ENCODE measurements around the gene REEP1.

REEP1 gene

GRCh38 chr2:86240251-86240650 lies 97.2 kb downstream of the REEP1 start:
- H3K9me2 ChIP-seq (ENCODE audit: low read depth, low read length), result no peaks in the 10 kb centered on the region
- H2AFZ ChIP-seq (ENCODE audit: low read length), result no peak overlapping the region
- no peaks in the 10 kb centered on the region for H3K27me3 ChIP-seq (ENCODE audit: insufficient read depth, low read length)
- no peak overlapping the region for H3K27ac ChIP-seq (ENCODE audit: low read depth, low read length, poor library complexity, severe bottlenecking)
- H3K9me3 ChIP-seq (ENCODE audit: low read length), result no peaks in the 10 kb centered on the region
- H3K4me1 ChIP-seq (ENCODE audit: insufficient read depth, low read length, severe bottlenecking), result peaks cover 11% of the 10 kb centered on the region
- TF ChIP-seq CTCF (IDR thresholded peaks at IDR 0.05; ENCODE audit: low read length) (no peak), EZH2 (IDR thresholded peaks at IDR 0.05; ENCODE audit: borderline replicate concordance, low read length) (no peak)
- no peak overlapping the region for H3K4me2 ChIP-seq (ENCODE audit: low read length)
- H3K79me2 ChIP-seq (ENCODE audit: insufficient read depth, low read length), result no peaks in the 10 kb centered on the region
- H3K36me3 ChIP-seq (ENCODE audit: insufficient read depth, low read length), result no peaks in the 10 kb centered on the region
- no peaks in the 10 kb centered on the region for H4K20me1 ChIP-seq (ENCODE audit: insufficient read depth, low read length)
- no peak overlapping the region for H3K9ac ChIP-seq (ENCODE audit: low read length)
- no peaks in the 10 kb centered on the region for H3F3A ChIP-seq (ENCODE audit: insufficient read depth, low read length)
- no peak overlapping the region for H3K4me3 ChIP-seq (ENCODE audit: low read depth, low read length, poor library complexity, severe bottlenecking)

- H3K9ac ChIP-seq (ENCODE audit: low read length), result no peak overlapping the region
- no peak overlapping the region for H3K27ac ChIP-seq (ENCODE audit: low read depth, low read length, poor library complexity, severe bottlenecking)
- no peaks in the 10 kb centered on the region for H3K9me3 ChIP-seq (ENCODE audit: low read length)
- no peak overlapping the region for H3K4me3 ChIP-seq (ENCODE audit: low read depth, low read length, poor library complexity, severe bottlenecking)
- no peaks in the 10 kb centered on the region for H3K79me2 ChIP-seq (ENCODE audit: insufficient read depth, low read length)
- peaks cover 11% of the 10 kb centered on the region for H3K4me1 ChIP-seq (ENCODE audit: insufficient read depth, low read length, severe bottlenecking)
- H3F3A ChIP-seq (ENCODE audit: insufficient read depth, low read length), result no peaks in the 10 kb centered on the region
- H3K4me2 ChIP-seq (ENCODE audit: low read length), result no peak overlapping the region
- no peaks in the 10 kb centered on the region for H3K27me3 ChIP-seq (ENCODE audit: insufficient read depth, low read length)
- H4K20me1 ChIP-seq (ENCODE audit: insufficient read depth, low read length), result no peaks in the 10 kb centered on the region
- no peaks in the 10 kb centered on the region for H3K36me3 ChIP-seq (ENCODE audit: insufficient read depth, low read length)
- H2AFZ ChIP-seq (ENCODE audit: low read length), result no peak overlapping the region
- no peaks in the 10 kb centered on the region for H3K9me2 ChIP-seq (ENCODE audit: low read depth, low read length)
- TF ChIP-seq EZH2 (IDR thresholded peaks at IDR 0.05; ENCODE audit: borderline replicate concordance, low read length), result no peak
- no peak for TF ChIP-seq CTCF (IDR thresholded peaks at IDR 0.05; ENCODE audit: low read length)
Observed at GRCh38 chr2:86239745-86240144, 97.7 kb downstream of the REEP1 start.

- Histone ChIP-seq H2AFZ (ENCODE audit: low read length) (no peak overlapping the region), H3K79me2 (ENCODE audit: insufficient read depth, low read length) (no peaks in the 10 kb centered on the region), H3K9me2 (ENCODE audit: low read depth, low read length) (no peaks in the 10 kb centered on the region), H3K9ac (ENCODE audit: low read length) (no peak overlapping the region), H4K20me1 (ENCODE audit: insufficient read depth, low read length) (no peaks in the 10 kb centered on the region), H3K27me3 (ENCODE audit: insufficient read depth, low read length) (no peaks in the 10 kb centered on the region), H3K27ac (ENCODE audit: low read depth, low read length, poor library complexity, severe bottlenecking) (no peak overlapping the region), H3K4me2 (ENCODE audit: low read length) (no peak overlapping the region), H3F3A (ENCODE audit: insufficient read depth, low read length) (no peaks in the 10 kb centered on the region), H3K4me3 (ENCODE audit: low read depth, low read length, poor library complexity, severe bottlenecking) (no peak overlapping the region), H3K36me3 (ENCODE audit: insufficient read depth, low read length) (no peaks in the 10 kb centered on the region), H3K9me3 (ENCODE audit: low read length) (no peaks in the 10 kb centered on the region), H3K4me1 (ENCODE audit: insufficient read depth, low read length, severe bottlenecking) (peaks cover 11% of the 10 kb centered on the region)
- TF ChIP-seq EZH2 (IDR thresholded peaks at IDR 0.05; ENCODE audit: borderline replicate concordance, low read length) (no peak), CTCF (IDR thresholded peaks at IDR 0.05; ENCODE audit: low read length) (no peak)
Observed at GRCh38 chr2:86239326-86239725, 98.1 kb downstream of the REEP1 start.
